Erythroblast (primary cell): ENCODE data around the gene ADPRS.

Source experiments
- DNase-seq, 2 experiments: peaks; one replicate each; lab custom pipeline; 2025; lab: John Stamatoyannopoulos, UW
- GATA1 ChIP-seq: IDR thresholded peaks from 2 replicates; pipeline ENCODE4 v1.6.1; 2011; ENCODE audit warnings: low read depth, mild to moderate bottlenecking, control low read depth, low read length, moderate library complexity
- POLR2A ChIP-seq: IDR thresholded peaks from 2 replicates; pipeline ENCODE4 v1.6.1; 2011; ENCODE audit warnings: mild to moderate bottlenecking, low read length

The ADPRS gene

DNA sequence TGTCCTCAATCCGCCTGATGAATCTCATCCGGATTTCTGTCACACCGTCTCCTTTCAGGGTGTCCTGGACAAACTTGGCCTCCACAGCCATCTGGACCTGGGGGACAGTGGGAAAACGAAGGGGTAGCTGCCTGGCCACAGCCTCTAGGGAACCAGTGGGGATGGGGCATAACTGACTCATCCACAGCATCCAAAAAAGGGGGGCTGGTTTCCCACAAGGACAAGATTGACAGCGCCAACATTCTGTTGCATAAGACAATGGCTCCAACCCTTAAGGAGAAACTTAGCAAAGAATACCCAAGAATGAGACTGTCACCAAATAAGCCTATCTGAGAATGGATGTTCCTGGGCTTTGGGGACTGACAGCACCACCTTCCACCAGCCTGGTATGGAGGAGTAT lies 48.5 kb downstream of the ADPRS start:
- no peak for DNase-seq
- no peak for TF ChIP-seq POLR2A
- no peak for TF ChIP-seq GATA1

DNA sequence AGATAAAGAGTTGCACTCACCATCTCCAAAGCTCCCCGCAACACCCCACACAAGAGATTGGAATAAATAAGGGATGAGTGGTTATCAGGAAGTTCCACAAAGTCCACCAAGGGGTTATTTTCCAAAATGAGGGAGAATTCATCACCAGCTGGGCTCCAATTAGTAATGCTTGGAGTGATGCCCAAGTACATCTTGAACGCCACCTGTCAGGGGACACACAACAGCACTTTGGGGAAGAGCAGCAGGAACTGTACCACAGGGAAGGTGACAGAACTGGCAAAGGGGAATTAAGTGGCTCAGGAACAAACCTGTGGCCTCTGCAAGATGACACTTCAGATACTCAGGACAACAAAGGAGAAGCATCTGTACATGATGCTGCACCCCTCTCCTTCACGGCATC lies 49.1 kb downstream of the ADPRS start:
- TF ChIP-seq POLR2A (no peak), GATA1 (no peak)
- no peak for DNase-seq

DNA sequence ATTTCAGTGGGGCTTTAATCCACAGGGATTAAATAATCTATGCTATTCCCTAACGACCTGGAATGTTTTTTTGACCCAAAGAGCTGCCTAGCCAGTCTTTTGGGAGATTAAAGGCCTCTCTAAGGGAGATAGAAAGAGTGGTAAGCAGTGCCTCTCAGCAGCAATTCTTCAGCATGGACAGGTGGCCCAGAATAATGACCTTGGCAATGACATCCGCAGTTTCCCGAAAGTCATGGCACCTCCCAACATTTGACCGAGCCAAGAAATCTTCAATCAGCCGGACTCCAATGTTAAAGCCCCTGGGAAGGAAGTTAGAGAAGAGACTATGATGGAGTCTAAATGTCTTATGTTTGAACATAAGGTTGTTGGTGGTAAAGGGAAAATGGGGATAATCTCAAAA lies 50.8 kb downstream of the ADPRS start:
- DNase-seq = no peak
- no peak for TF ChIP-seq GATA1
- no peak for TF ChIP-seq POLR2A

DNA sequence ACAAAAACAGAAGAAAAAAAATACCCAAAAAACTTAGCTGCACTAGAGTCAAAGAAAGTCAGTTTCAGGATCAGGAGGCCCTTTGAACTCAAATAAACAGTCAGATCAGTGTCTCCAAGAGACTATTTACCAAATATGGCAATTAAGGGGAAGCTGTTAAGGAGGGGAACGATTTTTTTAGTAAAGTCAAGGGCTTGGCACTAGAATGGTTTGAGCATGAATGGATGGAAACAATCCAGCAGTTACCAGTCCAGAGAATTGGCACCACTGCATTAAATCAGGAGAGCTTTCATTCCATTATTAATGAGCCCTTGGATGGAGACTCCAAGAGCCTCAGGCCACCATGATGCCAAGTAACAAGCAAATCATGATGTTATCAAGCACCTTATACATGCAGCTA lies 53.4 kb downstream of the ADPRS start:
- TF ChIP-seq GATA1 (no peak), POLR2A (no peak)

DNA sequence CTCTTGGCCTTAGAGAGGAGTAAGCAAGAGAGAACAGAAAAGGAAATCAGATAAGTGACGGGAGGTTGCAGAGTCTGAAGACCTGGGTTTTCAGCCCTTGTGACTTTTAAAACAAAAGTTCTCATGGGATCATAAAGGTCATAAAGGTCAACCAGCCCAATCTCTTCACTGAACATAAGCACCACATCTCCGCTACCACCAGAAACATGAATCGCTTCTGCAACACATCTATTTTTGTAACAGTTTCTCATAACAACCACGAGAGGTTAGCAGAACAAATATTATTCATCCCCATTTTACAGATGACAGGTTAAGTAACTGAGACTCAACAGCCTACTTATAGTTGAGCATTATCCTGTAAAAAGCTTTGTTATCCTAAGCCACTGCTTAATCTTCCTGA lies 54.7 kb downstream of the ADPRS start:
- TF ChIP-seq POLR2A = no peak
- no peak for TF ChIP-seq GATA1
- no peak for DNase-seq

More for the DNA sequence above, 53.4 kb downstream of the ADPRS start:
- DNase-seq = no peak
